HG02884 (cell line): ENCODE measurements around the gene KIAA0513.
"Not testable (repeated sequence)": the region's sequence is repeated elsewhere in the genome, so short reads cannot be mapped to it uniquely, and the experiment has no call there.

ENCODE experiments used
- ATAC-seq: cut with Tn5 transposase; IDR thresholded peaks from one replicate; pipeline ENCODE4 v1.9.1; 2021; ENCODE audit warnings: mild to moderate bottlenecking, moderate library complexity; ENCODE audit not compliant: unreplicated experiment

The KIAA0513 gene

DNA sequence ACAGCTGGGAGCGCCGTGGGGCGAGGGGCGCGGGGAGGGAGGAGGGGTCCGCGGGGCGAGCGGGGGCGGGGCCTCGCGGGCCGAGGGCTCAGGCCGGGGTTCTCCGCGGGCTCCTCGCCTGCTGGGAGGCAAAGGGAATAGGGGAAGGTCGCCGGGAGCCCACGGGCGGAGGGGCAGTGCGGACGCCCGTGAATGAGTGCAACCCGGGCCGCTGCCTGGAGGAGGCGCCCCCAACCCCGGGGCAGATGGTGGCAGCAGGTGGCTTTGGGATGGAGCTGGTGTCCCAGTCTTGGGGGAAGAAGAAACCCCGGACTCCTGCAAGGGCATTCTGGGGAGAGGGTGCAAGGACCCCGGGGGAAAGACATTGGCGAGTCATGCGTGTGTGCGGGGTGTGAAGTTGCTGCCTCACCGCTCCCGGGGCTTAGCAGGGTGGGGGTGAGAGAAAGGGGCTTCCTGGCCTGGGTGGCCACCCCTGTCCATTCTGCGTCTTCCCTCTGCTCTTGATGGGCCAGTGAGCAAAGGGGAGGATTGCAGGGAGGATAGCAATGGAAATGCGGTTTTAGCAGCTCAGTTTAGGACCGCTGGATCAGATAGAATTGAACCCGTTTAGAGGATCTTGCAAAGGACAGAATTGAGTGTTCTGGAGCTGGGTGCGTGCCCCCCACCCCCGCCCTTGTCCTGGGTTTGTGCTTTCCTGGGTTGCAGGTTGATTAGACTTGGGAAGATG lies 526 bp downstream of the KIAA0513 start:
- peak; percentile 20 for ATAC-seq

DNA sequence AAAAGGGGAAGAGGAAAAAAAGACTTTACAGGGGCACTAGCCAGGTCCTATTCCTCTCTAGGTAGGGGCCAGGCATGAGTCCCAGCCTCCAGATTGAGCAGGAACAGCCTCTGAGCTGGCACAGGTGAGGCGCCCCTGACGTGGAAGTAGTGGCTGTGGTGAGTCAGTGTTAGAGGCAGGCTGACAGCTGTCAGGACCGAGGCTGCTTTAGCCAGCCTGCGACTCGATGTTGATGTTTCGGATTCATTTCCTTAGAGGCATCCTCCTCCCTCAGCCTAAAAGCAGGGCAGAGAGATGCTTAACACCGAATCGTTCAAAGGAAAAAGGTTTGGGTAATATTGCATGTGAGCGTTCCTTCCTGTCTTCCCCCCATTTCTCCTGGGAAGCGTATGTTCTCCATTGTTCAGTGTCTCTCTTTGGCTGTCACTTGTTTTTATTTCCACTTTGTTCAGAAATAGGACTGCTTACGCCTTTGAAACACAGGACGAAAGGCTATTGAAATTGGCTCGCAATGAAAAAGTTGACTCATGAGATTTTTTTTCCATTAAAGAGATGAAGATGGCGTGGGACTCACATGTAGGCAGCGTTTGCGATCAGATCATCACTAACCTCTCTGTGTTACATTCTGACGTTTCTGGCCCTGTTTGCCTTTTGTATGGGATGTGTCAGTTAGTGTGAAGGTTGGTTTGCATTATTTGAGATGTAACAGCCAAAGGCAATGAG lies 1.3 kb downstream of the KIAA0513 start:
- no peak for ATAC-seq

DNA sequence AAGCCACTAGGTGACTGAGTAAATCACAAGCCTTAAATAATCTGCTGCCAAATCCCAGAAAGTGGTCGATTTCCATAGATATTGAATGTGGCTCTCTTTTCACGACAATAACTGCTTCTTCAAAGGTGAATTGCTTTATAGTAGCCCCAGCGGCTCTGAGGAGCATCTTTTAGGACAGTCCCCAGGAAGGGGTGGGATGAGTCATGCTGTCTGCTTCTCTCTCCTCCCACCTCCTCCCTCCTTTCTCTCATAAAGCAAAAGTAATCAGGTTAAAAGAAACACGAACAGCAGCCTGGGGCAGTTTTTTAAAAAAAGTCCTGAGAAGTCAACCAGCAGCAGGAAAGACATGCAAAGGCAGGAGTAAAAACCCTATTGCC lies 1.8 kb downstream of the KIAA0513 start:
- no peak for ATAC-seq

DNA sequence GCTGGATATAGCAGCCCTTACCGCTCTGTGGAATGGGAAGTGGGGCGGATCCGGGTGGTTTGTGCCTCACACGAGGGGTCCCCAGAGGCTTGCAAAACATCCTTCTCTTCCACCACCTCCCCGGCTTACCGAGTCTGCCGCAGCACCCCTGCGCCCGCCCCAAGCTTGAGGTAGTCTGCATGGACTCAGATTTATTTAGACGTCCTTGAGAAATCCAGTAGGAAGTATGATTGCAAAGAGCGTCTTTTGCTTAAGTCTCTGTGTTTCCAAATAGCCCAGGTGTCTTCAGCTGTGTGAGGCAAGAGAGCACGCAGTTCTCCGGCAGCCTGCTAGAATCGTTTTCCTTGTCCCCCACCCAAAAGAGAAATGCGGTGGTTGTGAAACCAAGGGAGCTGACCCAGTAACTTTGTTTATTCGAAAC lies 2.4 kb downstream of the KIAA0513 start:
- ATAC-seq: no peak

DNA sequence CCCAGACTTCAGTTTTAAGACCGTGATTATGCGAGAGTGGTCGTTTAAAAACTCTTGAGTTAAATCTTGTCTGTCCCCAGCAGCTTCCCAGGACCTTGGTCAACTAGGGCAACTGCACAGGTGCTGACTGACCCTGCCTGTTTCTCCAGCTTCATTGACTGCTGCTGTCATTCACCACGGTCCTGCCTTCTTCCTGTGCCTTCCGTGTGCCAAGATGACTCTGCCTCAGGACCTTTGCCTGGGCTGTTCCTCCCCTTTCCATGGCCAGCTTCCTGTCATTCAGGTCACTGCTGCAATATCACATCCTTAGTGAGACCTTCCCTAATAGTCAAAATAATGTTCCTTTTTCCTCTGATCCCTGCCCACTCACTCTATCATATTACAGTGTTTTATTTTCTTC lies 3.9 kb downstream of the KIAA0513 start:
- no peak for ATAC-seq

DNA sequence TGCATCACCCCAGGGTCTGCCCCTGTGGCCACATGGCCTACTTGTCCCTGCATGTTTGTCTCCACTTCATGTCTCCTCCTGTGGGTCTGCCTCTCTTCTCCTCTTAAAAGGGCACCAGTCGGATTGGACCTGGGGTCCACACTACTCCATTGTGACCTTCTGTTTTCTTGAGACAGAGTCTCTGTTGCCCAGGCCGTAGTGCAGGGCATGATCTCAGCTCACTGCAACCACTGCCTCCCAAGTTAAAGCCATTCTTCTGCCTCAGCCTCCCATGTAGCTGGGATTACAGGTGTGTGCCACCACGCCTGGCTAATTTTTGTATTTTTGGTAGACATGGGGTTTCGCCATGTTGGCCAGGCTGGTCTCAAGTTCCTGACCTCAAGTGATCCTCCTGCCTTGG lies 4.6 kb downstream of the KIAA0513 start:
- ATAC-seq: not testable (repeated sequence)

DNA sequence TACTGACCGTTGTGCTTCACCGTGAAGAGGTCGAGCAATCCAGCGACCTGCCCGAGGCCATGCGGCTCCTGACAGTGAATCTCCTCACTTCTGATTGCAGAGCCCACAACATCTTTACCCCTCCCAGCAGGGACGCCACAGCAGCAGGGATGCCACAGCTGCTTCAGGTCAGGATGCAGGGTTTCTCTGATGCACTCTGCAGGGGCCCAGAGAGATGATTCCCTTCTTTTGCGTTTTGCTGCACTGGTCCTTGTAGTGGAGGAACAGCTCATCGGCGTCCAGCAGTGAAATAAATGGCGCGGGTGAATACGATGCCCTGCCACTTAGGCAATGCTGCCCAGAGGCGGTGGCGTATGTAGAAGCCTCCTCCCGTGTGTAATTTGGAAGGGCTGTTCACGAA lies 5.6 kb downstream of the KIAA0513 start:
- ATAC-seq: no peak

DNA sequence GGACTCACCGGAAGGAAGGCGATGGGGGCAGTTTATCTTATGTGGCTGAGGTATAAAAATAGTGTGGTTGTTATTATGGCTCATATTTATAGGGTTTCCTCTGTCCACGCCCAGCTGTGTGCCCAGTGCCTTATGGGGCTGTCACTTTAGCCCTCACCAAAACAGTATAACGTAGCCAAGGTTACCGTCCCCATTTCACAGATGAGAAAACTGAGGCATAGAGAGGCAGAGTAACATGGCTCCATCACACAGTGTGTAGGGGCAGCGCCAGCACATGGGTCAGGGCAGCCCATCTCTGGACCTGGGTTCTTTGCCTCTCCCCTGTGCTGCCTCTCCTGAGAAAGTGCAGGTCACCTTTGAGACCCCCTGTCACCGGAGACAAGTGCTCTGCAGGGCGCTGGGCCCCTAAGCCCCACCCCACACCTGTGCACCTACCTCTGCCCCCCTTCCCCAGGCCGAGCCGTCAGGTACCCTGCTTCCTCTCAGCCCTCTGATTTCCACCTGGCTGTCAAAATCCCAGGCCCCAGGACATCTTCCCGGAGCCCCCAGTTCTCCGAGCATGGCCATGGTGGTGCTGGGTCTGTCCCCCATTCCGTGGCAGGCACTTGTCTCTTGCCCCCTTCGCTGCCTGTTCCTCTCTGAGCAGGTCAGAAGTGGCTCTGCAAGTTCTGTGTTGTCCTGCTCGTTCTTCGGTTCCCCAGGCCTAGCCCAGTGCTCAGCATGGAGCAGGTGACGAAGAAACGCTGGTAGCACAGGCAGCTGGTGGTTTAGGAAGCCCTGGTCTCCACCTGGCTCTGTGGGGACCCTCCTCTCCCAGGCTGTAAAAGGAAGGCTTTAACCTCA lies 7.2 kb downstream of the KIAA0513 start:
- no peak for ATAC-seq

DNA sequence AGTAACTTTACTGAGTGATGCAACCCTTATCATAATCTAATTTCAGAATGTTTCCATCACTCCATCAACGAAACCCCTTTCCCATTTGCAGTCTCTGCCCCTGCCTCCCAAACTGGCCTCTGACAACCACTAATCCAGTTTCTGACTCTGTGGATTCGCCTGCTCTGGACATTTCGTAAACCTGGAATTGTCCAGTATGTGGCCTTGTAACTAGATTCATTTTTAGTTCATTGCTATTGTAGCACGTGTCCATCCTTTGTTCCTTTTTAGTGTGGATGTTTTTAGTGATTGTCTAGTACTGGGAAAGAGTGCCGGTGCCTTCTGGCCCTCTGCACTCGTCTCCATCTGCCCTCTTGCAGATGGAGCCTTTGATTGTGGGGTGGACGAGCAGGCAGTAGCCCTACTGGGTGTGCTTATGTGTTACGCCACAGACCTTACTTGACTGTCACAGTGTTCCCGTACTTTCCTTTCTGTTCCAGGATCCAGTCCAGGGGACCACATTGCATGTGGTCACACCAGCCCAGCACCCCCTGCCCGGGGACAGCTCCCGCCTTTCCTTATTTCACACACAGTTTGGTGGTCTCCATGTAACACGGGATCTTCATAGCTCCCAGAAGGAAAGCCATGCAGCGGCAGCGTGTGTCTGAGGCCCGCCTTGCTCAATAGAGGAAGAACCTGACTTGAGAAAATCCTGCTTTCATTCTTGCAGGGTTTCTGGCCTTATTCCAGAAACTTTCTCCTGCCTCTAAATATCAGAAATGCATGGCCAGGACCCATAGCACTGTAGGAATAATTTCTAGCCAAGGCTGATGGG lies 8.8 kb downstream of the KIAA0513 start:
- ATAC-seq: no peak

DNA sequence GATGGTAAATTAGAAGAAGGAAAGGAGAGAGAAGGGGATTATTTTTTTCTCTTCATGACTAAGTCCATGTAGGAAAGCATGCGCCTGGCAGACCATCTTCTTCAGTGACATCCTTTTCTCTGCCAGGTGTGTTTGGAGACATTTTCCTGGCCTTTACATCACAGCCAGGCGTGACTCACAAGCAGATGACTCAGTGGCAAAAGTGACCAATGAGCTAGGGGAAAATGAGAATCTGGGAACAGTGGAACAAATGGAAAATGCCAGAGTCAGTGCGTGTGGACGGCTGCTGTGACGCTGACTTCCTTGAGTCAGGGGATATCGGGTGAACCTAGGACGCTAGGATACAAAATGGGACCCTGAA lies 9.4 kb downstream of the KIAA0513 start:
- ATAC-seq: no peak

DNA sequence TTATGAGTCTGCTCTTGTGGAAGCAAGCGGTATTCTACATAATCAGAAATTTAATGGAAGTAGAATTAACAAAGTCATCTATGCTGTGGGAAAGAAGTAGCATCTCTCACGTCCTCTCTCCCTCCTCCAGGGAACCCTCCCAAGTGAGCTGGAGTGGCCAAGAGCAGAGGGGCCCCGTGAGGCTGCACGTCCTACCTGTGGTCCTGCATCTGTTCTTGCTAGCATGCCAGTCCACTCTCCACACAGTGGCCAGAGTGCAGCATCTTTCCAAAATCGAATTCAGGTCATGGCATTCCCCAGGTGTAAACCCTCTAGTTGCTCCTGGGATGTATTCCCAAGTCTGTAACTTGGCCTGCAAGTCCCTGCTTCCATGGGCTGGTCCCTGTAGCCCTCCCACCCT lies 10.1 kb downstream of the KIAA0513 start:
- no peak for ATAC-seq

DNA sequence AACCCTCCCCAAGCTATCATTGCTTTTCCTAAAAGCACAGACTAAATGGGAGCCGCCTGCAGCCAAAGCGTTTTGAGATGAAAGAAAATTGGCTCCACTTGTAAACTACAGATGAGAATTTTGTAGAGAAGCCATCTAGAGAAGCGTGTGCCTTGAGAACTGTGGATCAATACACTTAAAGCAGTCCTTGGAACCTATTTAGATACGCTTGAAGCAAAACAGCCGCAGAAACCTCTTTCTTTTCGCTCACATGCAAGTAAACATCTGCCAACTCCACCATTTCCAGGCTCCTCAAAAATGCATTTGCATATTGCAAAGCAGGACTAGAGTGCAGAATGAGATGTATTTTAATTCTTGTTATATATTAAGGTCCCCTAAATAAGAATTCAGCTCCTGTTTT lies 13.1 kb downstream of the KIAA0513 start:
- ATAC-seq: no peak

DNA sequence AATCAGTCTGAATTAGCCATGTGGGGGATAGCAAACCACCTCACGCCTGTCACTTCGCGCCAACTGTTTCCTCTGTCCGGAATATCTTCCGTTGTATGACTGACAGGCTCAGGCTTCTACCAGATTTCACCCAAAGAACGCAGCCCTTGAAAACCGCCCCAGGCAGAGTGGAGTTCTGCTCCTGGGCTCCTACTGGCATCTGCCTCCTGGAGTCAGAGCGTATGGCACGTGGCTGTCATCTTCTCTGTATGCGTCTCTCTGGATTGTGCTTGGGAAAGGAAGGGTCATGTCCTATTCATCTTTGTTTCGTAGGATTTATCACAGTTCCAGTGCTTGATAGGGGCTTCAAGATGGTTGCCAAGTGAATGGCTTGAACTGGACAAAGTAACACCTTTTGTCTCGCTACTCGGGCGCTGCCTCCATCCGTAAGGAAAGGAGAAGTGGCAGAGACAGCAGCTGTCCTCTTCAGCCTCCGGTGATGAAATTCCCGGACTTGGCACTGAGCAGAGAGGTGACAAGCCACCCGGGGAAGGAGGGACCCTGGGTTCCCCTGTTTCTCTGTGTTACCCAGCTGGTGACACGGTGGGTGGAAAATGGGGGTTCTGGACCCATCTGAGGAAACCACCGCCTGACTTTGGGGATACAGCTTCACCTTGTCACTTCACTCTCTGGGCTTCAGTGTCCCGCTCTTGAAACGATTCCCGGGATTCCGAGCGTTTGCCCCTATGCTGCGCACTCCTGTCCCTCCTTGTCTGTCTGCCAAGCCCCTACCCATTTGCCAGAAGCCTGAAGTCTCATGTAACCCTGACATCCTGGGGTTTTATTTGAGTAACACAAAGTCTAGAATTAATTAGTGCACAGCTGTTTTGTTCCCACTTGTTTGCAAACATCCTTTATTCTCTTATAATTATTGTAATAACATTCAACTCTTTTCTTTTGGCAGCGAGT lies 13.9 kb downstream of the KIAA0513 start:
- no peak for ATAC-seq

DNA sequence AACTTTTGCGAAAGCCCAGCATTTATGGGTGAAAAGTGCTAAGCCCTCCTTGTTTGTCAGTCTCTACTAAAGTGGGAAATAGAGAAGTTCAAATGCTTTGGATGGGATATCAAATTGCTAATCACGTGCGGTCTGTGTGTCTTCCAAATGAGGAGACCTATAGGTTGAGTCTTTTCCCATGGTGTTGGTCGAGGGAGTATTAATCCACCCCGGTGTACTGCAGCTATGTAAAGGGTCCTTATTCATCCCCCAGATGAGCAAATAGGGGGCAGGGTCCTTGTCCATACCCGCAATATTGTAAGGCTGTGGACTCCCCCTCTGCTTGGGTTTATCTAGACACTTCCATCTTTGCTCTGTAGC lies 14.6 kb downstream of the KIAA0513 start:
- ATAC-seq: no peak

DNA sequence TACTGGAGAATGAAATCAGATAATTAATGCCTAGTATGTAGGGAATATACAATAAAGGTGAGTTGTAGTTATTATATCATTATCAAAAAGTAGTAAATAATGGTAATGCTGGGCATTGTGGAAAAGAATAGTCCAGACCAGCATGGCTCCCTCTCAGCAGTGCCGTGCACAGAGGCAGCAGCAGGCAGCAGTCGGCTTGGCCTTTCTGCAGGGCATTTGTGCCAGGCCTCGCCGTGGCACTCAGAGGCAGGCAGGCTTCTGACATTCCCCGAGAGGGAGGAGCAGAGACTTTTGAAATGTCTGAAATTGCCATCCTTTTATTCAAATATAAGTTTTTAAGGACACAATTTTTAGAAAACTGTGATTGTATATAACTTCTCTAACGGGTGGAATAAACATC lies 15.0 kb downstream of the KIAA0513 start:
- no peak for ATAC-seq

DNA sequence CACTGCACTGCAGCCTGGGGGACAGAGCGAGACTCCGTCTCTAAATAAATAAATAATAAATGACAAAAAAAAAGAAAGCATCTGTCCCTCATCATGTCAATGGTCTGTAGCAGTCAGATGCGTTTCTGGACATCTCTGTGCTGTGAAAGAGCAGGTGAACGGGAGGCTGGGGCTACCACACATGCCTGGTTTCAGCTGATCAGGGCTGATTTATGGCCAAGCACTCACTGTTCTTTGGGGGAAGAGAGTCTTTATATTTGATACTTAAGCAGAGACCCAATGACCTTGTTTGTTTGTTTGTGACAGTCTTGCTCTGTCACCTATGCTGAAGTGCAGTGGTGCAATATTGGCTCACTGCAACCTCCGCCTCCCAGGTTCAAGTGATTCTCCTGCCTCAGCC lies 17.5 kb downstream of the KIAA0513 start:
- ATAC-seq: no peak

DNA sequence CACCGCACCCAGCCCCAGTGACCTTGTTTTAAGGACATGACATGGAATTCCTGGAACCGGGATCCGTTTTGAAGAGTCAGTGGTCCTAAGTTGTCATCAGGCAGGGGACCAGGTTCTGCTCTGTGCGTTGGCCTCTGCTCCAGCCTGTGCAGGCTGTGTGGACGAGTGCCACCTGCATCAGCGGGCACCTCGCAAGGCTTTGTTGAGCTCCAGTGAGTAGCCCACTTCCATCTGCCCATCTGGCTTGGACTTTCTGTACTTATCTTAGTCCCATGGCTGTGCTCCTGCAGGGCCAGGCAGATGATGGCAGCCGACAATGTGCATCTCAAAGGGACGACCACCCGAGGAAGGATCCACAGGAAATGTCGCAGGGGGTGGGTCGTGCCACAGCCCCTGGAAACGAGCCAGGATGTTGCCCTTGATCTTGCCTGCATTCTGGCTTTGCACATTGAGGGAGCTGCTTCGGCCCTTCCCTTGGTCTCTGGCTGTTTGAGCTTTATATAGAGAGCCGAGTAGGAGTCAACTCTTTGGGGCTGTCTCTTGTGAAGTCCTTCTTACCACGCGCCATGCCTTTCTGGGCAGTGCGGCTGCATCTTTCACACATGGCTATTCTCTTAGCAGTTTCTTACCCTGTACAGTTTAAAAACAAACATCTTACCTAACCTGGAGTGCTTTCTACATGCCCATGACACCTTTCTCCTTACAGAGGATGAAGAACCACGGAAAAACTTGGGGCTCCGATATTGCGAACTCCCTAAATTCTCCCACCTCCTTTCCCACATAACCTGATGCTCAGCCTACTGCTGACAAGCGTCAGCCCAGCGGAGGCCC lies 18.3 kb downstream of the KIAA0513 start:
- no peak for ATAC-seq

DNA sequence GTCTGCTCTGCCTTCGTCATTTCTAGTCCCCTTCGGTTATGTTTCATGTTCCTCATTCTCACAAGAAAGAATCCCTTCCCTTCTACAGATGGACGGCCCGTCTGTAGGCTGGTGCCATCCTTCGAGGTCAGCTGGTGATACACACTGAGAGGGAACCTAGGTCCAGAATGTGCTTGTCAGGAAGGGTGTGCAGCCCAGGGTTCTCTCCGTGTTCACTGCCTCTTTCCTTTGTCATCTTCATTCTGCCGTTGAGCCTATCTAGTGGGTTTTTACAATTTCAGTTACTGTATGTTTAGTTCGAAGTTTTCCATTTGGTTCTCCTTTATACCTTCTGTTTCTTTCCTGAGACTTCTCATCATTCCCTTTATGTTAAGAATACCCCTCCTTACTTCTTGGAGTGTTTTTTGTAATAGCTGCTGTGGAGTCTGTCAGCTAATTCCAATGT lies 18.9 kb downstream of the KIAA0513 start:
- ATAC-seq: no peak
